Gastroesophageal sphincter (tissue), 4 donors: ENCODE results near the gene COPA. TPM values are rescaled to one million over a fixed set of nuclear protein-coding genes. Genes with fewer than 3 reads are reported as not detected.

Source experiments
- ATAC-seq: fragments of 150-250 bp; one replicate; pipeline ENCODE4 v1.9.1; 2016; ENCODE audit warnings: mild to moderate bottlenecking, moderate library complexity
- H3K27ac ChIP-seq, 4 donors: fragments of 200-600 bp; sonication (generic) in 3 of 4; 1 replicate in 3 of 4; 2 replicates in 1 of 4; pipeline ENCODE4 v1.5.1; 2016 to 2019
- H3K27me3 ChIP-seq: fragments of 200-600 bp; sonication (generic); one replicate; pipeline ENCODE4 v1.5.1; 2019
- H3K36me3 ChIP-seq, 2 donors: fragments of 200-600 bp; sonication (generic); one replicate each; pipeline ENCODE4 v1.5.1; 2019; ENCODE audit warnings: control low read depth in 1 of 2
- H3K4me1 ChIP-seq, 3 donors: fragments of 200-600 bp; sonication (generic); 1 replicate in 2 of 3; 2 replicates in 1 of 3; pipeline ENCODE4 v1.5.1; 2016 to 2019; ENCODE audit warnings: control low read depth in 2 of 3
- H3K4me3 ChIP-seq, 2 donors: fragments of 200-600 bp; sonication (generic); one replicate each; pipeline ENCODE4 v1.5.1; 2019; ENCODE audit warnings: mild to moderate bottlenecking in 1 of 2, moderate library complexity in 1 of 2
- H3K9me3 ChIP-seq, 3 donors: fragments of 200-600 bp; sonication (generic); one replicate each; pipeline ENCODE4 v1.5.1; 2017 to 2019; ENCODE audit warnings: control low read depth in 2 of 3
- CTCF ChIP-seq, 4 experiments: fragments of 200-600 bp in 2 of 4; fragments of 450-650 bp in 2 of 4; sonication (generic) in 1 of 4; IDR thresholded peaks; one replicate each; pipeline ENCODE4 v1.5.1; 2017 to 2019; ENCODE audit warnings: antibody characterized with exemption in 4 of 4, mild to moderate bottlenecking in 2 of 4, moderate library complexity in 2 of 4
- EP300 ChIP-seq: sonication (generic); formaldehyde crosslinking; IDR thresholded peaks from one replicate; pipeline ENCODE4 v1.6.1; 2017; ENCODE audit warnings: antibody characterized with exemption, mild to moderate bottlenecking
- POLR2A ChIP-seq, 2 donors: fragments of 450-650 bp; IDR thresholded peaks; one replicate each; pipeline ENCODE4 v1.6.1; 2017; ENCODE audit warnings: antibody characterized with exemption in 2 of 2, mild to moderate bottlenecking in 2 of 2, moderate library complexity in 1 of 2
- POLR2AphosphoS5 ChIP-seq: sonication (generic); formaldehyde crosslinking; IDR thresholded peaks from one replicate; pipeline ENCODE4 v1.6.1; 2017; ENCODE audit warnings: antibody characterized with exemption
- WGBS, 2 donors: methylation state at CpG; one replicate each; pipeline ENCODE4 v1.1.5; 2018; ENCODE audit warnings: low coverage in 1 of 2; 5-methylcytosine and 5-hydroxymethylcytosine counted together
- total RNA-seq, 4 donors: library from RNA; depleted of rRNA; stranded (reverse); fragments of >200 nt; gene quantifications; one replicate each; pipeline ENCODE4 v1.1.0, GENCODE V29; 2016

COPA gene
- total RNA-seq, 4 donors from 2014 or later, result 92.3 to 127 (median 111) TPM

GRCh38 chr1:160362168-160362957, 19.3 kb upstream of the COPA start:
- Histone ChIP-seq H3K36me3 (peaks cover 0 to 37% of the 10 kb centered on the region in 2 donors), H3K9me3 (no peaks in the 10 kb centered on the region), H3K4me1 (no peaks in the 10 kb centered on the region), H3K27me3 (peaks cover 13% of the 10 kb centered on the region), H3K27ac (no peak overlapping the region), H3K4me3 (no peak overlapping the region)
- TF ChIP-seq POLR2AphosphoS5 (no peak), CTCF (IDR thresholded peaks at IDR 0.05) (no peak), EP300 (no peak), POLR2A (IDR thresholded peaks at IDR 0.05) (no peak)
- 54 to 62% methylated on average over 7 to 9 of the region's 9 CpGs for WGBS, 2 donors
- ATAC-seq, result no peak

- WGBS, 2 donors, result 72 to 80% methylated on average over 1 to 4 of the region's 4 CpGs
- H3K36me3 ChIP-seq, result peaks cover 0 to 42% of the 10 kb centered on the region in 2 donors
- H3K9me3 ChIP-seq, result no peaks in the 10 kb centered on the region
- H3K4me3 ChIP-seq, result no peak overlapping the region
- ATAC-seq, result no peak
- TF ChIP-seq CTCF (IDR thresholded peaks at IDR 0.05), result no peak
- TF ChIP-seq POLR2A (IDR thresholded peaks at IDR 0.05), result no peak
- no peak for TF ChIP-seq EP300
- TF ChIP-seq POLR2AphosphoS5, result no peak
- H3K27me3 ChIP-seq, result peaks cover 8% of the 10 kb centered on the region
- H3K4me1 ChIP-seq, result no peaks in the 10 kb centered on the region
- no peak overlapping the region for H3K27ac ChIP-seq
Measured at GRCh38 chr1:160361814-160362167, 18.7 kb upstream of the COPA start.

- 67 to 92% methylated on average over 2 of the region's 2 CpGs for WGBS, 2 donors
- H3K27me3 ChIP-seq, result peaks cover 3% of the 10 kb centered on the region
- TF ChIP-seq POLR2AphosphoS5, result no peak
- TF ChIP-seq POLR2A (IDR thresholded peaks at IDR 0.05), result no peak
- no peak for TF ChIP-seq CTCF (IDR thresholded peaks at IDR 0.05)
- no peak for TF ChIP-seq EP300
- peaks cover 0 to 48% of the 10 kb centered on the region in 2 donors for H3K36me3 ChIP-seq
- no peaks in the 10 kb centered on the region for H3K9me3 ChIP-seq
- no peak overlapping the region for H3K4me3 ChIP-seq
- no peak overlapping the region for H3K27ac ChIP-seq
- ATAC-seq, result no peak
- H3K4me1 ChIP-seq, result no peaks in the 10 kb centered on the region
Measured at GRCh38 chr1:160361199-160361598, 18.1 kb upstream of the COPA start.

GRCh38 chr1:160360227-160360695, 17.2 kb upstream of the COPA start:
- 64 to 69% methylated on average over 3 to 4 of the region's 8 CpGs for WGBS, 2 donors
- peaks cover 0 to 58% of the 10 kb centered on the region in 2 donors for H3K36me3 ChIP-seq
- no peak for ATAC-seq

More at GRCh38 chr1:160360227-160360695, 17.2 kb upstream of the COPA start:
- no peaks in the 10 kb centered on the region for H3K9me3 ChIP-seq
- H3K4me3 ChIP-seq, result no peak overlapping the region
- TF ChIP-seq POLR2AphosphoS5, result no peak
- no peak for TF ChIP-seq POLR2A (IDR thresholded peaks at IDR 0.05)
- TF ChIP-seq CTCF (IDR thresholded peaks at IDR 0.05), result no peak
- TF ChIP-seq EP300, result no peak
- H3K27me3 ChIP-seq, result no peaks in the 10 kb centered on the region
- H3K4me1 ChIP-seq, result no peaks in the 10 kb centered on the region
- H3K27ac ChIP-seq, result no peak overlapping the region
